ENCODE results near the gene BRD2.

GRCh38 chr6:32935551-32936238 is 32.7 kb upstream of the BRD2 start:
- TF ChIP-seq POLR2AphosphoS5 (IDR thresholded peaks at IDR 0.05; ENCODE audit: borderline replicate concordance, low read depth, low read length) (no peak), EZH2 (IDR thresholded peaks at IDR 0.05) (no peak)

Measured in SK-N-MC (cell line).